Gastroesophageal sphincter (tissue), 4 donors: Measurements from ENCODE around the gene CCDC172. TPM values are rescaled to one million over a fixed set of nuclear protein-coding genes. Genes with fewer than 3 reads are reported as not detected.

Experiments
- ATAC-seq: fragments of 150-250 bp; one replicate; pipeline ENCODE4 v1.9.1; 2016; ENCODE audit warnings: mild to moderate bottlenecking, moderate library complexity
- H3K27ac ChIP-seq, 4 donors: fragments of 200-600 bp; sonication (generic) in 3 of 4; 1 replicate in 3 of 4; 2 replicates in 1 of 4; pipeline ENCODE4 v1.5.1; 2016 to 2019
- H3K27me3 ChIP-seq: fragments of 200-600 bp; sonication (generic); one replicate; pipeline ENCODE4 v1.5.1; 2019
- H3K36me3 ChIP-seq, 2 donors: fragments of 200-600 bp; sonication (generic); one replicate each; pipeline ENCODE4 v1.5.1; 2019; ENCODE audit warnings: control low read depth in 1 of 2
- H3K4me1 ChIP-seq, 3 donors: fragments of 200-600 bp; sonication (generic); 1 replicate in 2 of 3; 2 replicates in 1 of 3; pipeline ENCODE4 v1.5.1; 2016 to 2019; ENCODE audit warnings: control low read depth in 2 of 3
- H3K4me3 ChIP-seq, 2 donors: fragments of 200-600 bp; sonication (generic); one replicate each; pipeline ENCODE4 v1.5.1; 2019; ENCODE audit warnings: mild to moderate bottlenecking in 1 of 2, moderate library complexity in 1 of 2
- H3K9me3 ChIP-seq, 3 donors: fragments of 200-600 bp; sonication (generic); one replicate each; pipeline ENCODE4 v1.5.1; 2017 to 2019; ENCODE audit warnings: control low read depth in 2 of 3
- CTCF ChIP-seq, 4 experiments: fragments of 200-600 bp in 2 of 4; fragments of 450-650 bp in 2 of 4; sonication (generic) in 1 of 4; IDR thresholded peaks; one replicate each; pipeline ENCODE4 v1.5.1; 2017 to 2019; ENCODE audit warnings: antibody characterized with exemption in 4 of 4, mild to moderate bottlenecking in 2 of 4, moderate library complexity in 2 of 4
- EP300 ChIP-seq: sonication (generic); formaldehyde crosslinking; IDR thresholded peaks from one replicate; pipeline ENCODE4 v1.6.1; 2017; ENCODE audit warnings: antibody characterized with exemption, mild to moderate bottlenecking
- POLR2A ChIP-seq, 2 donors: fragments of 450-650 bp; IDR thresholded peaks; one replicate each; pipeline ENCODE4 v1.6.1; 2017; ENCODE audit warnings: antibody characterized with exemption in 2 of 2, mild to moderate bottlenecking in 2 of 2, moderate library complexity in 1 of 2
- POLR2AphosphoS5 ChIP-seq: sonication (generic); formaldehyde crosslinking; IDR thresholded peaks from one replicate; pipeline ENCODE4 v1.6.1; 2017; ENCODE audit warnings: antibody characterized with exemption
- WGBS, 2 donors: methylation state at CpG; one replicate each; pipeline ENCODE4 v1.1.5; 2018; ENCODE audit warnings: low coverage in 1 of 2; 5-methylcytosine and 5-hydroxymethylcytosine counted together
- total RNA-seq, 4 donors: library from RNA; depleted of rRNA; stranded (reverse); fragments of >200 nt; gene quantifications; one replicate each; pipeline ENCODE4 v1.1.0, GENCODE V29; 2016

Gene CCDC172
- total RNA-seq, 4 donors from 2014 or later: not detected

GRCh38 chr10:116311016-116311415, 13.2 kb upstream of the CCDC172 start:
- Histone ChIP-seq H3K4me1 (no peaks in the 10 kb centered on the region), H3K36me3 (no peaks in the 10 kb centered on the region), H3K27ac (no peak overlapping the region), H3K4me3 (no peak overlapping the region), H3K9me3 (no peaks in the 10 kb centered on the region), H3K27me3 (no peaks in the 10 kb centered on the region)
- no peak for TF ChIP-seq EP300
- no peak for TF ChIP-seq POLR2A (IDR thresholded peaks at IDR 0.05)
- TF ChIP-seq CTCF (IDR thresholded peaks at IDR 0.05): no peak
- TF ChIP-seq POLR2AphosphoS5: no peak
- no peak for ATAC-seq
- WGBS, 2 donors: 95 to 96% methylated on average over 5 of the region's 5 CpGs

- TF ChIP-seq CTCF (IDR thresholded peaks at IDR 0.05) (no peak), EP300 (no peak), POLR2A (IDR thresholded peaks at IDR 0.05) (no peak), POLR2AphosphoS5 (no peak)
- Histone ChIP-seq H3K9me3 (no peaks in the 10 kb centered on the region), H3K4me3 (no peak overlapping the region), H3K27me3 (no peaks in the 10 kb centered on the region), H3K27ac (no peak overlapping the region), H3K4me1 (no peaks in the 10 kb centered on the region), H3K36me3 (no peaks in the 10 kb centered on the region)
- ATAC-seq: no peak
- WGBS, 2 donors: 65 to 73% methylated on average over 2 of the region's 2 CpGs
These were observed 12.3 kb upstream of the CCDC172 start for GRCh38 chr10:116311706-116312490.

DNA sequence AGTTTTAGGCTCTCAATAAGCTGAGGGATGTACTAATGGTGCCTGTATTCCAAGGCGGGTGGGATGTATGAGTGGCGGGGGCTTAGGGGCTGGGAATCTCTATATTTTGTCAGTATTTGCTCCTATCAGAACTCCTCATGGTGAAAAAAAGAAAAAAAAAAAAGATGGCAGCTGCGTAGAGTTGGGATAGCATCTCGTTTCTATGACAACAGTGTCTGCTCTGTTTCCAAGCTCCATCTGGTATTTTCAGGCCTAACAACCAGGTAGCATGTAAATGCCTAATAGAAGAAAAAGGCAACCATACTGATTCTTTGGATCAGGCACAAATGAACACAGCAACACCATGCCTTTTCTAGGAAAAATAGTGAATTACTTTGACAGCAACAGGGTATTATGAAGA, 11.7 kb upstream of the CCDC172 start:
- H3K27me3 ChIP-seq: no peaks in the 10 kb centered on the region
- 60 to 88% methylated on average over 1 to 4 of the region's 4 CpGs for WGBS, 2 donors
- TF ChIP-seq EP300 (no peak), CTCF (IDR thresholded peaks at IDR 0.05) (no peak), POLR2A (IDR thresholded peaks at IDR 0.05) (no peak), POLR2AphosphoS5 (no peak)

DNA sequence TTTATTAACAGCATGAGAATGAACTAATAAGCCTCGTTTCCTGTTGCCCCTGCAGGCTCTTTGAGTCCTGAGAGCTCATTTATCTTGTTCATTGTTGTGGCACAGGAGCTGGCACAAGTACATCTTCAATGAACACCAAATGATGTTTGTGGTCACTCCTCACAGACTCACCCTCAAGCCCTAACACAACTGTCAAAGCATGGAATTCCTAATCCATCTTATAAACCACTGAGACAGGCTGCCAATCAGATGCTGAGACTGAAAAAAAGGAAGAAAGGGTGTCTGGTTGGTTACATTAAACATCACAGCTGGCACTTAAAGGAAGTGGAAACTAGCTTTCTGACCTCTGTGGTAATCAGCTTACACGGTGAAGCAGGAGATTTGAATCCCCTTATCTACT, 7.7 kb upstream of the CCDC172 start:
- Histone ChIP-seq H3K27ac (no peak overlapping the region), H3K4me3 (no peak overlapping the region), H3K27me3 (no peaks in the 10 kb centered on the region), H3K9me3 (no peaks in the 10 kb centered on the region), H3K36me3 (no peaks in the 10 kb centered on the region), H3K4me1 (no peaks in the 10 kb centered on the region)
- TF ChIP-seq EP300 (no peak), POLR2A (IDR thresholded peaks at IDR 0.05) (no peak), POLR2AphosphoS5 (no peak), CTCF (IDR thresholded peaks at IDR 0.05) (no peak)
- ATAC-seq: no peak
- WGBS, 2 donors: 16 to 48% methylated on average over 2 of the region's 2 CpGs

More for the DNA sequence above, 11.7 kb upstream of the CCDC172 start:
- Histone ChIP-seq H3K4me3 (no peak overlapping the region), H3K36me3 (no peaks in the 10 kb centered on the region), H3K4me1 (no peaks in the 10 kb centered on the region), H3K9me3 (no peaks in the 10 kb centered on the region), H3K27ac (no peak overlapping the region)
- no peak for ATAC-seq

GRCh38 chr10:116324951-116325635, 845 bp downstream of the CCDC172 start:
- no peak for ATAC-seq
- Histone ChIP-seq H3K4me3 (no peak overlapping the region), H3K27me3 (no peaks in the 10 kb centered on the region), H3K4me1 (no peaks in the 10 kb centered on the region), H3K27ac (no peak overlapping the region), H3K36me3 (no peaks in the 10 kb centered on the region), H3K9me3 (no peaks in the 10 kb centered on the region)
- 54 to 56% methylated on average over 17 of the region's 17 CpGs for WGBS, 2 donors
- TF ChIP-seq POLR2A (IDR thresholded peaks at IDR 0.05) (no peak), CTCF (IDR thresholded peaks at IDR 0.05) (no peak), EP300 (no peak), POLR2AphosphoS5 (no peak)
